Left renal pelvis (tissue), 4 donors: Measurements from ENCODE around the gene NUDT10. TPM values are rescaled to one million over a fixed set of nuclear protein-coding genes. Genes with fewer than 3 reads are reported as not detected.
A peak's percentile ranks its signal among the peaks of the same experiment; 100 is the strongest.
"Not testable (repeated sequence)": the region's sequence is repeated elsewhere in the genome, so short reads cannot be mapped to it uniquely, and the experiment has no call there.

ENCODE experiments used
- DNase-seq, 4 donors: peaks; one replicate each; pipeline ENCODE4 v3.0.0-alpha.2; 2013; ENCODE audit warnings: low read depth in 4 of 4, low spot score in 3 of 4
- polyA plus RNA-seq, 4 donors: library from polyadenylated mRNA; unstranded; fragments of 120-200 nt; gene quantifications; one replicate each; pipeline ENCODE4 v1.2.1, GENCODE V29; 2013; ENCODE audit not compliant: insufficient read length in 4 of 4

Gene NUDT10
- polyA plus RNA-seq, result 10 to 100 TPM; 11.1 to 19.4 (median 13.2) TPM

- peak in 3 of 4 donors; percentile 21 to 46 (median 26) for DNase-seq
These were observed at the start of gene NUDT10 for GRCh38 chrX:51332188-51332942. NUDT10 (plus strand) TSS chrX:51332822; CDS start chrX:51332966, 144 bp downstream.

GRCh38 chrX:51292421-51292820, 40.2 kb upstream of the NUDT10 start:
- no peak for DNase-seq

- DNase-seq, result no peak
These were observed 36.5 kb upstream of the NUDT10 start for GRCh38 chrX:51296138-51296537.

GRCh38 chrX:51316271-51316670, 16.4 kb upstream of the NUDT10 start:
- DNase-seq, result no peak

GRCh38 chrX:51332943-51333785, 542 bp downstream of the NUDT10 start:
- not testable (repeated sequence) for DNase-seq

GRCh38 chrX:51334276-51334675, 1.7 kb downstream of the NUDT10 start:
- DNase-seq, result no peak

- no peak for DNase-seq
These were observed 4.0 kb downstream of the NUDT10 start for GRCh38 chrX:51336584-51336983.

- DNase-seq, result no peak
These were observed 28.6 kb downstream of the NUDT10 start for GRCh38 chrX:51361251-51361650.

GRCh38 chrX:51376672-51377071, 44.0 kb downstream of the NUDT10 start:
- DNase-seq, result no peak

Other genes starting within 250 kb of the NUDT10 start
- 10 to 100 TPM; 12.5 to 24.4 (median 16.0) TPM for gene NUDT11, start 163.8 kb downstream of the NUDT10 start, polyA plus RNA-seq